Endodermal cell (in vitro differentiated cells): ENCODE measurements around the gene FHL1. TPM values are rescaled to one million over a fixed set of nuclear protein-coding genes. Genes with fewer than 3 reads are reported as not detected.

ENCODE experiments used
- DNase-seq: peaks from one replicate; pipeline ENCODE4 v3.0.0-alpha.2; 2017
- H3K27ac ChIP-seq: 2 replicates; pipeline ENCODE4 v1.5.1; 2013; ENCODE audit warnings: mild to moderate bottlenecking, low read depth, low read length, moderate library complexity
- H3K27me3 ChIP-seq: 2 replicates; pipeline ENCODE4 v1.6.1; 2013; ENCODE audit warnings: mild to moderate bottlenecking, low read length, moderate library complexity; ENCODE audit not compliant: insufficient read depth, control insufficient read depth, poor library complexity, severe bottlenecking
- H3K36me3 ChIP-seq: 2 replicates; pipeline ENCODE4 v1.7.0; 2013; ENCODE audit warnings: mild to moderate bottlenecking, low read length, moderate library complexity; ENCODE audit not compliant: control insufficient read depth, insufficient read depth
- H3K4me1 ChIP-seq: one replicate; pipeline ENCODE4 v1.7.0; 2013; ENCODE audit warnings: low read length; ENCODE audit not compliant: control insufficient read depth, insufficient read depth
- H3K4me3 ChIP-seq: 2 replicates; pipeline ENCODE4 v1.5.1; 2013; ENCODE audit warnings: mild to moderate bottlenecking, low read length, moderate library complexity
- H3K9ac ChIP-seq: 2 replicates; pipeline ENCODE4 v1.6.1; 2013; ENCODE audit warnings: mild to moderate bottlenecking, low read length, moderate library complexity; ENCODE audit not compliant: poor library complexity, severe bottlenecking; ENCODE audit errors: extremely low read depth
- H3K9me3 ChIP-seq: 2 replicates; pipeline ENCODE4 v1.6.1; 2013; ENCODE audit warnings: mild to moderate bottlenecking, low read length, moderate library complexity; ENCODE audit not compliant: control insufficient read depth
- H3K27ac Mint-ChIP-seq: 2 replicates; pipeline ENCODE4 v1.8.0; 2020; ENCODE audit warnings: mixed read lengths
- H3K27me3 Mint-ChIP-seq: 2 replicates; pipeline ENCODE4 v1.8.0; 2021; ENCODE audit warnings: mild to moderate bottlenecking, mixed read lengths; ENCODE audit not compliant: insufficient read depth
- H3K36me3 Mint-ChIP-seq: 2 replicates; pipeline ENCODE4 v1.8.0; 2020; ENCODE audit warnings: low read depth, mixed read lengths
- H3K4me1 Mint-ChIP-seq: 2 replicates; pipeline ENCODE4 v1.8.0; 2020; ENCODE audit warnings: mixed read lengths
- H3K4me3 Mint-ChIP-seq: 2 replicates; pipeline ENCODE4 v1.8.0; 2020; ENCODE audit warnings: mild to moderate bottlenecking, moderate library complexity, mixed read lengths
- H3K9me3 Mint-ChIP-seq: 2 replicates; pipeline ENCODE4 v1.8.0; 2020; ENCODE audit warnings: mild to moderate bottlenecking, mixed read lengths
- WGBS, 2 experiments: methylation state at CpG; one replicate each; pipeline versions ENCODE4 v1.1.5 to v1.1.7; 2013; ENCODE audit warnings: missing lambda C conversion rate in 2 of 2, mixed read lengths in 1 of 2; ENCODE audit not compliant: insufficient coverage in 1 of 2, insufficient read length in 1 of 2; 5-methylcytosine and 5-hydroxymethylcytosine counted together
- total RNA-seq, 2 donors: library from RNA; stranded (reverse); fragmentation: NEBNext Ultra II Directional in 1 of 2; extraction: Animal tissue kit (Norgen Biotek cat#: 25700) in 1 of 2; gene quantifications; 2 replicates in 1 of 2; 3 replicates in 1 of 2; pipeline ENCODE4 v1.2.1, GENCODE V29; 2021
- TF ChIP-seq, protein P1 (sequence below): fragments of 200-600 bp; sonication (generic); conservative IDR thresholded peaks from 2 replicates; pipeline ENCODE4 v1.5.0; 2021; ENCODE audit warnings: antibody characterized with exemption, mild to moderate bottlenecking

The FHL1 gene
- total RNA-seq, 2 donors from 2014 or later: 3.7 to 19.3 TPM

GRCh38 chrX:136250191-136251040, 103.1 kb downstream of the FHL1 start:
- H3K4me1 Mint-ChIP-seq: peaks cover 3% of the 10 kb centered on the region
- TF ChIP-seq, protein P1, sequence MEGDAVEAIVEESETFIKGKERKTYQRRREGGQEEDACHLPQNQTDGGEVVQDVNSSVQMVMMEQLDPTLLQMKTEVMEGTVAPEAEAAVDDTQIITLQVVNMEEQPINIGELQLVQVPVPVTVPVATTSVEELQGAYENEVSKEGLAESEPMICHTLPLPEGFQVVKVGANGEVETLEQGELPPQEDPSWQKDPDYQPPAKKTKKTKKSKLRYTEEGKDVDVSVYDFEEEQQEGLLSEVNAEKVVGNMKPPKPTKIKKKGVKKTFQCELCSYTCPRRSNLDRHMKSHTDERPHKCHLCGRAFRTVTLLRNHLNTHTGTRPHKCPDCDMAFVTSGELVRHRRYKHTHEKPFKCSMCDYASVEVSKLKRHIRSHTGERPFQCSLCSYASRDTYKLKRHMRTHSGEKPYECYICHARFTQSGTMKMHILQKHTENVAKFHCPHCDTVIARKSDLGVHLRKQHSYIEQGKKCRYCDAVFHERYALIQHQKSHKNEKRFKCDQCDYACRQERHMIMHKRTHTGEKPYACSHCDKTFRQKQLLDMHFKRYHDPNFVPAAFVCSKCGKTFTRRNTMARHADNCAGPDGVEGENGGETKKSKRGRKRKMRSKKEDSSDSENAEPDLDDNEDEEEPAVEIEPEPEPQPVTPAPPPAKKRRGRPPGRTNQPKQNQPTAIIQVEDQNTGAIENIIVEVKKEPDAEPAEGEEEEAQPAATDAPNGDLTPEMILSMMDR: no peak
- no peak overlapping the region for H3K27ac Mint-ChIP-seq
- Histone ChIP-seq H3K9me3 (no peaks in the 10 kb centered on the region), H3K4me1 (no peaks in the 10 kb centered on the region), H3K9ac (no peak overlapping the region), H3K27ac (no peak overlapping the region), H3K36me3 (no peaks in the 10 kb centered on the region), H3K27me3 (no peaks in the 10 kb centered on the region), H3K4me3 (peak overlapping the region; percentile 84)
- H3K9me3 Mint-ChIP-seq: peaks cover 37% of the 10 kb centered on the region
- H3K36me3 Mint-ChIP-seq: no peaks in the 10 kb centered on the region
- H3K4me3 Mint-ChIP-seq: peak overlapping the region; percentile 66
- WGBS, 2 experiments: 5 to 11% methylated on average over 7 to 53 of the region's 53 CpGs
- H3K27me3 Mint-ChIP-seq: no peaks in the 10 kb centered on the region
- DNase-seq: peak; percentile 56

DNA sequence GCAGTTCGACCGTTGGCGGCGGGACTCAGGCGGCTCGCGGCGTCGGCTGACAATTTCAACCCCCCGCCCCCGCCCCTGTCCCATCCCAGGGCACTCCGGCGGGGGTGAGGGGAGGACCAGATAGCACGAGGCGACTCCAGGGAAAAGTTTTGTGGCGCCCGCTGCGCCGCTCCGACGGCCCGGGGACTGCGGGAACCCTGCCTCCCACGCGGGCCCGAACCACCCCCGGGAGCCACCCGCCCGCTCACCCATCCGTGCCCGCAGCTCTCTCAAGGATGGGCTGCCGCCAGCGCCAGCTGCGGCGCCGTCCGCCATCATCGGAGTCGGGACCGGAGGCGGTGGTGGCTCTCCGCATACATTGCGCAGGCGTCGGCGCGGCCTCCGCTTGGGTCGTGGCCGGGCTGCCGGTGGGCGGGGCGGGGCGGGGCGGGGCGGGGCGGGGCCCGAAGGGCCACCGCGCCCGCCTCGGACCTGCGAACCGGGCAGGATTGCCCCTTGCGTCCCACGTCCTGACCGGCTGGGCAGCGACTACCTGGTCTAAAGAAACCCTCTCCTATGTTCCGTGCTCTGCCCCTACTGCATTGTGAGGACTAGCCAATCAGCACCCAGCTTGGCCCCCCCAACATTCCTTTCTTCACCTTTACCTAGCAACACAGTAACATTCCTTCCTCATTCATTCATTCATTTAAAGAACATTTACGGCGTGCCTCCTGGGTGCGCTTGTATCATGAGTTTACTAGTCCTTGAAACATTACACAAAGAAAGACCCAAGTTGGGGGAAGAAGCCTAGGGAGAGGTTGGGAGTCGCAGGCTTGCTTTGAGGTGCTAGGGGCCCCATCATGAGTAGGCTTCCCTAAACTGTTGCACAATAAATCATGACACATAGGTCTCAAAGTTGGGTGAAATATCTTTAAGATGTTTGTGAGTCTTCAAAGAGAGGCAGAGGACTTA, 104.0 kb downstream of the FHL1 start, which contains the start of gene MAP7D3:
MAP7D3 (minus strand) TSS at position 360 of the 951 bp plus-strand sequence; CDS start at position 318, 42 bp downstream.
- Mint-ChIP-seq H3K4me1 (peaks cover 2% of the 10 kb centered on the region), H3K36me3 (no peaks in the 10 kb centered on the region), H3K9me3 (peaks cover 40% of the 10 kb centered on the region), H3K27me3 (no peaks in the 10 kb centered on the region), H3K4me3 (peak within 1 kb of the TSS; percentile 66), H3K27ac (no peak within 1 kb of the TSS)
- Histone ChIP-seq H3K36me3 (no peaks in the 10 kb centered on the region), H3K9ac (no peak within 1 kb of the TSS), H3K4me3 (peak within 1 kb of the TSS; percentile 84), H3K4me1 (no peaks in the 10 kb centered on the region), H3K27me3 (no peaks in the 10 kb centered on the region), H3K9me3 (no peaks in the 10 kb centered on the region), H3K27ac (no peak within 1 kb of the TSS)
- TF ChIP-seq, protein P1: no peak
- WGBS, 2 experiments: 1% methylated on average over 72 of the region's 73 CpGs; no CpG with 5 or more reads in 1 of the 2 experiments
- peak; percentile 87 for DNase-seq

- 86 to 100% methylated on average over 1 to 5 of the region's 5 CpGs for WGBS, 2 experiments
- H3K36me3 ChIP-seq: no peaks in the 10 kb centered on the region
- Mint-ChIP-seq H3K9me3 (peaks cover 57% of the 10 kb centered on the region), H3K27ac (no peak overlapping the region), H3K4me1 (peaks cover 10% of the 10 kb centered on the region), H3K36me3 (no peaks in the 10 kb centered on the region), H3K4me3 (no peak overlapping the region), H3K27me3 (no peaks in the 10 kb centered on the region)
- no peak for DNase-seq
- H3K9ac ChIP-seq: no peak overlapping the region
- no peaks in the 10 kb centered on the region for H3K9me3 ChIP-seq
- no peak overlapping the region for H3K27ac ChIP-seq
- no peaks in the 10 kb centered on the region for H3K27me3 ChIP-seq
- TF ChIP-seq, protein P1: no peak
- H3K4me1 ChIP-seq: no peaks in the 10 kb centered on the region
- no peak overlapping the region for H3K4me3 ChIP-seq
Observed at GRCh38 chrX:136255541-136255940, 108.2 kb downstream of the FHL1 start.
